Gastroesophageal sphincter (tissue), 3 donors: Measurements from ENCODE around the gene RNF223.

Experiments used
- POLR2A ChIP-seq, 2 donors: fragments of 450-650 bp; IDR thresholded peaks; one replicate each; pipeline ENCODE4 v1.6.1; 2017; ENCODE audit warnings: antibody characterized with exemption in 2 of 2, mild to moderate bottlenecking in 2 of 2, moderate library complexity in 1 of 2
- TF ChIP-seq, protein P1 (sequence below), 4 experiments: fragments of 200-600 bp in 2 of 4; fragments of 450-650 bp in 2 of 4; sonication (generic) in 1 of 4; IDR thresholded peaks; one replicate each; pipeline ENCODE4 v1.5.1; 2017 to 2019; ENCODE audit warnings: antibody characterized with exemption in 4 of 4, mild to moderate bottlenecking in 2 of 4, moderate library complexity in 2 of 4

DNA sequence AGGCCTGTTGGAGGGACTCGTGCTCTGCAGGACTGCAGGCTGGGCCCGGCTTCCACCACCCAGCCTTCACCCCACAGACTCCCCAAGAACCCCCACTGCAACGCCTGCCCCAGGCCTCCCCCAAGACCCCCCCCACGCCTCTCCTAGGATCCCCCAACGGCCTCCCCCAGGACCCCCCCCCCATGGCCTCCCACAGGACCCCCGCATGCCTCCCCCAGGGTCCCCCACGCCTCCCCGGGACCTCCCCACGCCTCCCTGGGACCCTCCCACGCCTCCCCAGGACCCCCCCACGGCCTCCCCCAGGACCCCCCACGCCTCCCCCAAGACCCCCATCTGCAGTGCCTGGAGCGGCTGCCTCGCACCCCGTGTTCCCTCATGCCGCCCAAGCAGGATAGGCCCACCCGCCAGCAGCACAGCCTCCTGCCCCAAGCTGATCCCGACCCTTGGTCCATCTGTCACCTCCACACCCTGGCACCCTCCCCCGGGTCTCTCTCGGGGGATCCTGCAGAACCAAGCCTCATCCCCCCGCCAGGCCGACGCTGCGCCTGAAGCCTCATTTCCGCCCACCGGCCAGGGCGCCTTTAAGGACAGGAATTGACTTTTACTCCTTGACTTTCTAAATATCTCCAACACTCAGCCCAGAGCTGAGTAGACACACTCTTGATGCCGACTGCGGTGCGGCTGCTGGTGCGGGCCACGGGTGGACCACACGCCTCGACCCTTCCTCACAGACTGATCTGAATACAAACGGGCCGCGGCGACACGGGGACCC lies 14.1 kb upstream of the RNF223 start:
- TF ChIP-seq POLR2A (IDR thresholded peaks at IDR 0.05), result no peak
- TF ChIP-seq, protein P1, sequence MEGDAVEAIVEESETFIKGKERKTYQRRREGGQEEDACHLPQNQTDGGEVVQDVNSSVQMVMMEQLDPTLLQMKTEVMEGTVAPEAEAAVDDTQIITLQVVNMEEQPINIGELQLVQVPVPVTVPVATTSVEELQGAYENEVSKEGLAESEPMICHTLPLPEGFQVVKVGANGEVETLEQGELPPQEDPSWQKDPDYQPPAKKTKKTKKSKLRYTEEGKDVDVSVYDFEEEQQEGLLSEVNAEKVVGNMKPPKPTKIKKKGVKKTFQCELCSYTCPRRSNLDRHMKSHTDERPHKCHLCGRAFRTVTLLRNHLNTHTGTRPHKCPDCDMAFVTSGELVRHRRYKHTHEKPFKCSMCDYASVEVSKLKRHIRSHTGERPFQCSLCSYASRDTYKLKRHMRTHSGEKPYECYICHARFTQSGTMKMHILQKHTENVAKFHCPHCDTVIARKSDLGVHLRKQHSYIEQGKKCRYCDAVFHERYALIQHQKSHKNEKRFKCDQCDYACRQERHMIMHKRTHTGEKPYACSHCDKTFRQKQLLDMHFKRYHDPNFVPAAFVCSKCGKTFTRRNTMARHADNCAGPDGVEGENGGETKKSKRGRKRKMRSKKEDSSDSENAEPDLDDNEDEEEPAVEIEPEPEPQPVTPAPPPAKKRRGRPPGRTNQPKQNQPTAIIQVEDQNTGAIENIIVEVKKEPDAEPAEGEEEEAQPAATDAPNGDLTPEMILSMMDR (IDR thresholded peaks at IDR 0.05), result no peak
